MM.1S (cell line): ENCODE measurements around the gene EBF4.

Source experiments
- EZH2 ChIP-seq: fragments of 300-600 bp; sonication (generic); optimal IDR thresholded peaks from 2 replicates; pipeline ENCODE3; 2017; ENCODE audit warnings: low read depth, mild to moderate bottlenecking, antibody characterized with exemption, low read length, mixed read lengths
- TF ChIP-seq, protein P1 (sequence below): fragments of 300-600 bp; sonication (generic); IDR thresholded peaks from 2 replicates; pipeline ENCODE4 v1.5.1; 2016; ENCODE audit warnings: antibody characterized with exemption, low read length, mixed read lengths

DNA sequence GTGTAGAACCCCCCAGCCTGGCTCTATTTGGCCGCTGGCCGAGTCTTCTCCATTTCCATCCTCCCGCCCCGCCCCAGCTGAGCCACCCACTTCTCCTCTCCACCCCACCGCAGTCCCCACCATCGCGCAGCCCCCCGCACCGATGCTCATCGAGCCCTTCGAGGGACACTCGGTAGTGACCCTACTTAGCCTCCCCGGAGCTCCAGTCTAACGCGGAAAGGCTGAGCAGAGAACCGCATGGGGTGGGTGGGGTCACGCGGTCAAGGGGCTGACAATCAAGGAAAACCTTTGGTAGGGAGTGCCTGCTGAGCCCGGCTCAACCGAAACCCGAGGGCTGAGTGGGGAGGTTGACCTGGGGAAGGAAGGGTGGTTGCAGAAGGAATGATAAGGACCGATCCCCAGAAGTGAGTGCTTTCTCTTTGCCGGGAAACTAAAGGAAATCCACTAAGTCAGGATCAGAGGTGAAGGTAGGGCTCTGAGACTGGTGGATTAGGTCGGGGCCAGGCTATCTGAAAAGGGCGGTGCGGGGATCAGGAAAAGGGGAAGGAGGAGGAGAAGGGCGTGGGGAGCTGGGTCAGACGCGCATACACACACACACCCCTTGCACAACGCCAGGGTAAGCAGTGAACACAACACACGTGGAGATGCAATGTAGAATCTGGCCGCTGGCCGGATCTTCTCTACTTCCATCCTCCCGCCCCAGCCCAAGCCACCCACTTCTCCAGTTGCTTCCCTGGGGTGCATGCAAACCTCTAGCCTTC lies 58.1 kb downstream of the EBF4 start:
- TF ChIP-seq, protein P1, sequence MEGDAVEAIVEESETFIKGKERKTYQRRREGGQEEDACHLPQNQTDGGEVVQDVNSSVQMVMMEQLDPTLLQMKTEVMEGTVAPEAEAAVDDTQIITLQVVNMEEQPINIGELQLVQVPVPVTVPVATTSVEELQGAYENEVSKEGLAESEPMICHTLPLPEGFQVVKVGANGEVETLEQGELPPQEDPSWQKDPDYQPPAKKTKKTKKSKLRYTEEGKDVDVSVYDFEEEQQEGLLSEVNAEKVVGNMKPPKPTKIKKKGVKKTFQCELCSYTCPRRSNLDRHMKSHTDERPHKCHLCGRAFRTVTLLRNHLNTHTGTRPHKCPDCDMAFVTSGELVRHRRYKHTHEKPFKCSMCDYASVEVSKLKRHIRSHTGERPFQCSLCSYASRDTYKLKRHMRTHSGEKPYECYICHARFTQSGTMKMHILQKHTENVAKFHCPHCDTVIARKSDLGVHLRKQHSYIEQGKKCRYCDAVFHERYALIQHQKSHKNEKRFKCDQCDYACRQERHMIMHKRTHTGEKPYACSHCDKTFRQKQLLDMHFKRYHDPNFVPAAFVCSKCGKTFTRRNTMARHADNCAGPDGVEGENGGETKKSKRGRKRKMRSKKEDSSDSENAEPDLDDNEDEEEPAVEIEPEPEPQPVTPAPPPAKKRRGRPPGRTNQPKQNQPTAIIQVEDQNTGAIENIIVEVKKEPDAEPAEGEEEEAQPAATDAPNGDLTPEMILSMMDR: no peak
- TF ChIP-seq EZH2: no peak
